Fibroblast of mammary gland (primary cell): ENCODE measurements around the gene SIRPD.

Experiments used
- DNase-seq: peaks from one replicate; pipeline ENCODE4 v3.0.0-alpha.2; 2010; ENCODE audit warnings: low read depth
- H3K4me3 ChIP-seq: 2 replicates; pipeline ENCODE4 v1.5.1; 2011; ENCODE audit warnings: low read depth, mild to moderate bottlenecking, low read length, moderate library complexity; ENCODE audit not compliant: control insufficient read depth
- CTCF ChIP-seq: conservative IDR thresholded peaks from 2 replicates; pipeline ENCODE4 v1.5.1; 2011; ENCODE audit warnings: low read depth, low read length, inconsistent platforms; ENCODE audit not compliant: control insufficient read depth, insufficient read depth

The SIRPD gene

GRCh38 chr20:1538655-1539054, 18.9 kb downstream of the SIRPD start:
- H3K4me3 ChIP-seq: no peak overlapping the region
- no peak for TF ChIP-seq CTCF
- DNase-seq: no peak

GRCh38 chr20:1537731-1538058, 19.8 kb downstream of the SIRPD start:
- DNase-seq: no peak
- no peak overlapping the region for H3K4me3 ChIP-seq
- no peak for TF ChIP-seq CTCF

DNA sequence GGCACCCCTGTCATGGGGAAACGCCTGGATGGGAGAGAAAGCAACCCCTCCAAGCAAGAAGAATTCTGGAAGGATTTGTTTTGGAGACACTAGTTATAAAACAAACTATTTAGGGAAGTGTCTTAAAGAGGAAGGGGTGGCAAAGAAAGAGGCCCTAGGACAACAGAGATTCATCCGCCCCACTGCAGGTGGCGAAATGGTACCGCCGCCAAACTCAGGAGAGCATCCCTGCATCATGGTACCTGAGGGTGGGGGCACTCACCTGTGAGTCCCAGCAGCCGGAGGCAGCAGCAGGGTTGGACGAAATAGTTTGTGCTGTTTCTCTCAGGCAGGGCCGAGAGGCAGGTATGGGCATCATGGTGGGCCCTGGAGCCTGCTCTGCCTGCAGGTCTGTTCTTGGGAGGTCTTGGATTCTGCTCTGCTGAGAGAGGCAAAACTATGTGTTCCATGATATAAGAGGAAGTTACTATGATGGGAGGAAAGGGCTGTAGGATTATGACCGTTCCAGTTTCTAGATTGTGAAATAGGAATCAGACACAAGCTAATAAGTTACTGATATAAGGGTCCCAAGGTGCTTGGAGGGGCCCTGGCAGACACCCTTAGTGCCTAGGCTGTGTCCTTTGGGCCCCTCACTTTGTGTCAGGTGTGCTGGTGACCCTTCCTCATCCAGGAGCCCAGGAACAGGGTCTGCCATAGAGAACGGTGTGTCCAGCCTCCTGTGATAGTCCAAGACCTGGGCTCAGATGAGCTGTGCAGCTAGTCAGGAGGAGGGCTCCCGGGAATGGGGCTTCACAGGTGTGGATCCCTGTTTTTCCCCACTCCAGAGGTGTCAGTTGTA, 20.4 kb downstream of the SIRPD start:
- no peak for DNase-seq
- no peak overlapping the region for H3K4me3 ChIP-seq
- no peak for TF ChIP-seq CTCF

DNA sequence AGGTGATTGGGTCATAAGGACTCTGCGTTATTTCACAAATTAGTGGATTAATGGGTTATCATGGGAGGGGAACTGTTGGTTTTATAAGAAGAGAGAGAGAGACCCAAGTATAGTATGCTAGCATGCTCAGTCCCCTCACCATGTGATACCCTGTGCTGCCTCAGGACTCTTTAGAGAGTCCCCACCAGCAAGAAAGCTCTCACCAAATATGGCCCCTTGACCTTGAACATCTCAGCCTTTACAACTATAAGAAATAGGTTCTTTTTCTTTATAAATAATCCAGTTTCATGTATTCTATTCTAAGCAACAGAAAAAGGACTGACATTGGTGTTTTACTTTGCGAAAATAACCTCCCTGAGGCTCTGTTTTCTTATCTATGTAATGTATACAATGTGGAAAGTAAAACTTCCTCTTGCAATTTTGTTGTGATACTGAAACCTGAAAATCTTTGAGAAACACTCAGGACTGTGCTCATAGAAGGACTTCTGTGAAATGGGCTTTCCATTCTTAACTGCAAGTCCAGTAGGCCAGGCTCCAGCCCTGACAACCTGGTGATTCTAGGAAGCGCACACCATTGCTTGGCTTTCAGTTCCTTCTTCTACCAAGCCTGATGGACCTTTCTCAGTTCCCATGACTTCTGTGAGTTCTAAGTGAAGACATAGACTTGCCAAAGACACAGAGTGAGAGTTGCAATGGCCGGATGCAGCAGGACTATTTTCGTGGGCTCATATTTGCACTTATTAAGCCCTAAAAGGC, 21.9 kb downstream of the SIRPD start:
- DNase-seq: no peak
- H3K4me3 ChIP-seq: no peak overlapping the region
- no peak for TF ChIP-seq CTCF

GRCh38 chr20:1534526-1534925, 23.0 kb downstream of the SIRPD start:
- H3K4me3 ChIP-seq: no peak overlapping the region
- no peak for TF ChIP-seq CTCF

DNA sequence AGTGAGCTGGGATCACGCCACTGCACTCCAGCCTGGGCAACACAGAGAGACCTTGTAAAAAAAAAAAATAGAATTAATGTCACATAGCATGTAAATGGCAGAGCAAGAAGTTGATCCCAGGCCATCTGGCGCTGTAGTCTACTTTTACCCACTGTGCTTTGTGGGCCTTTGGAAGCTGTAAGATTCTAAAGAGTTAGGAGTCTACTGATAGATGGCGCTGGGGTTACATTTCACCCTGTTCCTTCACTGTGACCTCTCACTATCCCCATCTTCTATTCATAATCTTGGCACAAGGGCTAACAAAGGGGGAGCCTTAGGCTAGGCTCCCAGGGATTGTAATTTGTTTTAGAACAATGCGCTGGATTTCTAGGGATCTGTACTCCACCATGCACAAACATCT, 24.4 kb downstream of the SIRPD start:
- peak; percentile 12 for DNase-seq

More at GRCh38 chr20:1534526-1534925, 23.0 kb downstream of the SIRPD start:
- DNase-seq: peak; percentile 3

More for the DNA sequence above, 24.4 kb downstream of the SIRPD start:
- no peak for TF ChIP-seq CTCF
- no peak overlapping the region for H3K4me3 ChIP-seq
